SK-N-SH treated with all-trans-retinoic acid at 6 μM for 48 hours (cell line): ENCODE results near the gene FMNL1.
A peak's percentile ranks its signal among the peaks of the same experiment; 100 is the strongest.
"Not testable (repeated sequence)": the region's sequence is repeated elsewhere in the genome, so short reads cannot be mapped to it uniquely, and the experiment has no call there.

ENCODE experiments used
- ATAC-seq: fragments of 200-7000 bp; cut with Tn5 transposase; 3 replicates; pipeline ENCODE4 v1.9.1; 2020; ENCODE audit warnings: mild to moderate bottlenecking, moderate library complexity
- CREB5 ChIP-seq: fragments of 250-450 bp; sonication (Bioruptor Pico); IDR thresholded peaks from 2 replicates; pipeline ENCODE4 v1.5.1; 2020; ENCODE audit warnings: low read depth, mild to moderate bottlenecking, moderate library complexity
- CSDC2 ChIP-seq: fragments of 250-450 bp; sonication (Bioruptor Pico); IDR thresholded peaks from 2 replicates; pipeline ENCODE4 v1.5.0; 2020; ENCODE audit warnings: mild to moderate bottlenecking, moderate library complexity
- ESRRG ChIP-seq: fragments of 250-450 bp; sonication (Bioruptor Pico); IDR thresholded peaks from 2 replicates; pipeline ENCODE4 v1.6.1; 2021; ENCODE audit warnings: mild to moderate bottlenecking
- ISL1 ChIP-seq: fragments of 250-450 bp; sonication (Bioruptor Pico); IDR thresholded peaks from 2 replicates; pipeline ENCODE4 v2.1.2; 2022; ENCODE audit warnings: mild to moderate bottlenecking, moderate library complexity
- OSR1 ChIP-seq: fragments of 250-450 bp; sonication (Bioruptor Pico); IDR thresholded peaks from 2 replicates; pipeline ENCODE4 v1.8.0; 2022; ENCODE audit warnings: moderate library complexity, mild to moderate bottlenecking, inconsistent platforms
- PATZ1 ChIP-seq: fragments of 250-450 bp; sonication (Bioruptor Pico); IDR thresholded peaks from 2 replicates; pipeline ENCODE4 v1.8.0; 2020; ENCODE audit warnings: mild to moderate bottlenecking, moderate library complexity, borderline replicate concordance
- RARB ChIP-seq: fragments of 250-450 bp; sonication (Bioruptor Pico); IDR thresholded peaks from 2 replicates; pipeline ENCODE4 v1.8.0; 2021; ENCODE audit warnings: mild to moderate bottlenecking, moderate library complexity
- SNAI2 ChIP-seq: fragments of 250-450 bp; sonication (Bioruptor Pico); IDR thresholded peaks from 2 replicates; pipeline ENCODE4 v1.5.0; 2020; ENCODE audit warnings: mild to moderate bottlenecking, moderate library complexity
- TCF4 ChIP-seq: fragments of 250-450 bp; sonication (Bioruptor Pico); IDR thresholded peaks from 2 replicates; pipeline ENCODE4 v1.8.0; 2021; ENCODE audit warnings: mild to moderate bottlenecking, moderate library complexity, borderline replicate concordance
- TOX ChIP-seq: fragments of 250-450 bp; sonication (Bioruptor Pico); IDR thresholded peaks from 2 replicates; pipeline ENCODE4 v1.8.0; 2021; ENCODE audit warnings: mild to moderate bottlenecking, moderate library complexity, borderline replicate concordance
- TSHZ2 ChIP-seq: fragments of 250-450 bp; sonication (Bioruptor Pico); IDR thresholded peaks from 2 replicates; pipeline ENCODE4 v1.5.0; 2020; ENCODE audit warnings: mild to moderate bottlenecking, moderate library complexity
- ZC3H10 ChIP-seq: fragments of 250-450 bp; sonication (Bioruptor Pico); IDR thresholded peaks from 2 replicates; pipeline ENCODE4 v1.5.1; 2021; ENCODE audit warnings: mild to moderate bottlenecking, moderate library complexity
- ZFP3 ChIP-seq: fragments of 250-450 bp; sonication (Bioruptor Pico); IDR thresholded peaks from 2 replicates; pipeline ENCODE4 v1.5.0; 2020; ENCODE audit warnings: mild to moderate bottlenecking, moderate library complexity
- ZFP30 ChIP-seq: fragments of 450-650 bp; formaldehyde crosslinking; IDR thresholded peaks from 2 replicates; pipeline ENCODE4 v1.5.0; 2022; ENCODE audit warnings: mild to moderate bottlenecking, moderate library complexity
- ZNF565 ChIP-seq: fragments of 450-650 bp; formaldehyde crosslinking; conservative IDR thresholded peaks from 2 replicates; pipeline ENCODE4 v1.5.0; 2020; ENCODE audit warnings: low read depth, mild to moderate bottlenecking, moderate library complexity

The FMNL1 gene

GRCh38 chr17:45247429-45248131 lies 25.9 kb downstream of the FMNL1 start:
- peak; percentile 88 for ATAC-seq
- TF ChIP-seq ZFP3 (CRISPR knock-in tag) (no peak), ZFP30 (no peak), RARB (no peak), TCF4 (CRISPR knock-in tag) (no peak), CREB5 (no peak), TSHZ2 (CRISPR knock-in tag) (no peak), TOX (CRISPR knock-in tag) (no peak), ESRRG (CRISPR knock-in tag) (no peak), ISL1 (CRISPR knock-in tag) (no peak), ZC3H10 (CRISPR knock-in tag) (no peak), ZNF565 (CRISPR knock-in tag) (no peak), SNAI2 (CRISPR knock-in tag) (no peak), PATZ1 (CRISPR knock-in tag) (no peak)

GRCh38 chr17:45248132-45248957 lies 26.7 kb downstream of the FMNL1 start:
- ATAC-seq = peak; percentile 13
- TF ChIP-seq SNAI2 (CRISPR knock-in tag) = no peak
- no peak for TF ChIP-seq OSR1
- TF ChIP-seq ZFP30 = no peak
- TF ChIP-seq ESRRG (CRISPR knock-in tag) = no peak
- TF ChIP-seq ZFP3 (CRISPR knock-in tag) = no peak
- TF ChIP-seq RARB = no peak
- no peak for TF ChIP-seq ZC3H10 (CRISPR knock-in tag)
- no peak for TF ChIP-seq ISL1 (CRISPR knock-in tag)

- no peak for ATAC-seq
- TF ChIP-seq PATZ1 (CRISPR knock-in tag) (no peak), TSHZ2 (CRISPR knock-in tag) (no peak), CSDC2 (CRISPR knock-in tag) (no peak)
These were observed 30.2 kb downstream of the FMNL1 start for GRCh38 chr17:45251931-45252330.

- ATAC-seq = not testable (repeated sequence)
These were observed 31.6 kb downstream of the FMNL1 start for GRCh38 chr17:45253237-45253636.
